Stimulated activated CD4-positive, alpha-beta T cell treated with anti-CD3 and anti-CD28 coated beads, Interleukin-15, amount 100 ng/mL, for 1 hour (primary cell): Measurements from ENCODE around the gene MAP1S.

Experiments used
- DNase-seq, 2 donors: peaks; one replicate each; pipeline ENCODE4 v3.0.0-alpha.2; 2020; ENCODE audit warnings: low read depth in 1 of 2, low spot score in 1 of 2

The MAP1S gene

GRCh38 chr19:17727843-17728242, 8.6 kb downstream of the MAP1S start:
- DNase-seq, result no peak

GRCh38 chr19:17733127-17733526, 13.8 kb downstream of the MAP1S start:
- no peak for DNase-seq

DNA sequence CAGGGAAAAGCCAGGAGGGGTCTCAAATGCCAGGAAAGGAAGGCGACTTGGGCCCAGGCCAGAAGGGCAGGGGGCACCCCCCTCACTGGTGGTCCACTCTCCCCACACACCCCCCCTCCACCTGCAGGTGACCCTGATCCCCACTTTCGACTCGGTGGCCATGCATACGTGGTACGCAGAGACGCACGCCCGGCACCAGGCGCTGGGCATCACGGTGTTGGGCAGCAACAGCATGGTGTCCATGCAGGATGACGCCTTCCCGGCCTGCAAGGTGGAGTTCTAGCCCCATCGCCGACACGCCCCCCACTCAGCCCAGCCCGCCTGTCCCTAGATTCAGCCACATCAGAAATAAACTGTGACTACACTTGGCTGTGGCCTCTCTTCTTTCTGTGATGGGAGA, 14.9 kb downstream of the MAP1S start:
- DNase-seq, result no peak

- no peak for DNase-seq
Observed at GRCh38 chr19:17735410-17735809, 16.1 kb downstream of the MAP1S start.

DNA sequence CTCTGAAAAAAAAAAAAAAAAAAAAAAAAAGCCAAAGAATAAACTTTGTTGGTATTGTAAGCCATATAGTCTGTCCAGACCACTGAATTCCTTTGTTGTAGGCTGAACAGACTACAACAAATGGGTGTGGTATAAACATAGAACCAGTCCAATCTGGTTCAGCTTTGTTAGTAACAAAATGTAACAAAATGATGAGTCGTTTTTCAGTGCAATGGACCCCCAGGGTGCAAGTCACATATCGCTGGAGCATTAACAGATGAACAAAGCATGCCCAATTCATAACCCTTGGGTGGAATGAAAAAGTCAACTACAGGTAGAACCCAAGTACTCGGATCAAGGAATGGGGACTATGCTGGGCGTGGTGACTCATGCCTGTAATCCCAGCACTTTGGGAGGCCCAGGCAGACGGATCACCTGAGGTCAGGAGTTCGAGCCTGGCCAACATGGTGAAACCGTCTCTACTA, 18.4 kb downstream of the MAP1S start:
- no peak for DNase-seq

DNA sequence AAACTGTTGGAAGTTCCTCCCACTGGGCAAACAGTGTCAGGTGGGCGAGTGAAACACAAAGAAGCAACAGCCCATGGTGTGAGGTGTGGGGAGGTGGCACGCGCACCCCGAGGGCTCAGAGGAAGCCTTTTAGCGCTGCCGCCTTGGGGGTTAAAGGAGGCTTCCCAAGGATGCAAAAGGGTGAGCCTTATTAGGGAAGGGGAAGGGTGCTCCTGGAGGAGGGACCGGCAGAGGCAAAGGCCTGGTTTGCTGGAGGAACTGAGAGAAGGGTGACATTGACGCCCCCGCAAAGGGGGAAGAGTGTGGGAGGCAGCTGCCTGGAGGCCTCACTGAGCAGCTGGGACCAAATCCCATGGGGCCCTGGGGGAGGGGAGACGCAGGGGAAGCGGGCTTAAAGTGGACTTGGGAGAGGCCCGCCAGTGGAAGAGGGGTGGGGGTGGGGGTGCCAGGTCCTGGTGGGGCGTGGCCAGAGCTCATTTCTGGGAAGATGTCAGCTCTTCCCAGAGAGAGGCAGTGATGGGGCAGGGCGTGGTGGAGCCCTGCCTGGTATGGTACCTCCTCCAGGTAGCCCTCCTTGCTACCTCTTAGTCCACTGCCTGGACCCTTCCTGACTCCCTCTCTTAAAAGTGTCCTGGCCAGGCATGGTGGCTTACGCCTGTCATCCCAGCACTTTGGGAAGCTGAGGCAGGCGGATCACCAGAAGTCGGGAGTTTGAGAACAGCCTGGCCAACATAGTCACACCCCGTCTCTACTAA, 20.0 kb downstream of the MAP1S start:
- no peak for DNase-seq

DNA sequence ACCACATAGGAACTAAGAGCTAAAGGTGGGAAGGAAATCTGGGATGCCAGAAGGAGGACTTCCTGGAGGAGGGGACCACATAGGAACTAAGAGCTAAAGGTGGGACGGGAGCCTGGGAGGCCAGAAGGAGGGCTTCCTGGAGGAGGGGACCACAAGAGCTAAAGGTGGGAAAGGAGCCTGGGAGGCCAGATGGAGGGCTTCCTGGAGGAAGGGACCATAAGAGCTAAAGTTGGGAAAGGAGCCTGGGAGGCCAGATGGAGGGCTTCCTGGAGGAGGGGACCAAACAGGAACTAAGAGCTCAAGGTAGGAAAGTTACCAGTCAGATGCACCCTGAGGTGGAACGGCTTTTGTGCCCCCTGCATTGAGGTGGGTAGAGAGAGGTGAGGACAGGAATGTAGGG, 22.2 kb downstream of the MAP1S start:
- no peak for DNase-seq

DNA sequence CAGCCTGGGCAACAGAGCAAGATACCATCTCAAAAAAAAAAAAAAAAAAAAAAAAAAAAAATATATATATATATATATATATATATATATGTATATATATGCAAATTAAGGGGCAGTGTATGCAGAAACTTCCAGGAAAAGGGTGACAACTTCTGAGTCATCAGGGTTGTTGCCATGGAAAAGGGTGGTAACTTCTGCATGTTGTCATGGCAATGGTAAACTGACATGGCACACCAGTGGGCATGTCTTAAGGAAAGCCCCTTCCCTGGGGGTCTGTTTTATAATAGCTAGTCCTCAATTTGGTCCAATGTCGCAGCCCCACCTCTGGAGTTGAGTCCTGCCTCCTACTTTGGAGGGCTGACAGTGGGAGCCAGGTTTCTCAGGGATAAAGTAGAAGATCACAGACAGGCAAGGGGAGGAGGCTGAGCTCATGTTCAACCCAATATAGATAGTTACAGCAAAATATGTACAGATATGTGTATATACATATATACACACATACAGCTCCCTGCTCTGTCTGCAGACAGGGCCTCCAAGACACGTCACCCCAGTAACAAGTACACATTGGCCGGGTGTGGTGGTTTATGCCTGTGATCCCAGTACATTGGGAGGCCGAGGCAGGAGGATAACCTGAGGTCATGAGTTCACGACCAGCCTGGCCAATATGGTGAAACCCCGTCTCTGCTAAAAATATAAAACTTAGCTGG, 24.7 kb downstream of the MAP1S start:
- no peak for DNase-seq

GRCh38 chr19:17747205-17748098, 28.2 kb downstream of the MAP1S start:
- DNase-seq, result peak; percentile 90 to 91

DNA sequence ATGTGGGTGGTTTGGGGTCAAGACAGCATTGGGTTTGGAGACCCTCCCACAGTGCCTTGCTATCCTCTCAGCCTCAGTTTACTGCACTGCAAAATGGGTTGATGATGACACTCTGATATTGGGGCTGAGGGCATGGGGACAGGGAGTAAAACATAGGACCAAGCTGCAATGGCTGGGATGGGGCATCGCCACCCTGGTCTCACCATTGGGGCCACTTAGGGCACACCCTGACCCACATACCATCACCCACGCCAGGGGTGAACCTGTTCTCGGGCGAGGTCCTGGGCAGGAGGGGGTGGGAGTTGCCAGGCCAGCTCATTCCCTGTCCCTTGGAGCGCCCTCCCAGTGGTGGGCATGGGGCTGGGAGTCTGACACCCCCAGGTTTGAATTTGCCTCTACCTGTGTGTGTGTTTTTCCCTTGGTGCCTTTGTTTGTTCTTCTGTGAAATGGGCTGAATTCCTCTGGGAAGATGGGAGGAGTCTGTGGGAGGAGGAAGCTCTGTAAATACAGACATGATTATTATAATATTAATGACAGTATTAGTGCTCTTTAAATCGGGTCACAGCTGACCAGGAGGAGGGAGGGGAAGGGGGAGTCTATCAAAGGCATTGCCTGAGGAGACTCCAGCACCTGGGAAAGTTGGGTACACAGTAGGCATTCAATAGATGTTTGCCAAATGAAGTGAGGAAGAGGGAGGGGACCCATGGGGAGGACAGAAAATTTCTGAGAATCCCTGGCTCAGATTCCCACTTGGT, 29.8 kb downstream of the MAP1S start:
- DNase-seq, result no peak

- DNase-seq, result no peak
Observed at GRCh38 chr19:17749912-17750317, 30.6 kb downstream of the MAP1S start.

GRCh38 chr19:17751103-17751911, 32.0 kb downstream of the MAP1S start, which contains the start of gene FCHO1:
Gene FCHO1, plus strand, starts transcription at chr19:17751477. Its CDS starts 3,688 bp downstream, at chr19:17755165.
- DNase-seq, result peak; percentile 71 to 74

DNA sequence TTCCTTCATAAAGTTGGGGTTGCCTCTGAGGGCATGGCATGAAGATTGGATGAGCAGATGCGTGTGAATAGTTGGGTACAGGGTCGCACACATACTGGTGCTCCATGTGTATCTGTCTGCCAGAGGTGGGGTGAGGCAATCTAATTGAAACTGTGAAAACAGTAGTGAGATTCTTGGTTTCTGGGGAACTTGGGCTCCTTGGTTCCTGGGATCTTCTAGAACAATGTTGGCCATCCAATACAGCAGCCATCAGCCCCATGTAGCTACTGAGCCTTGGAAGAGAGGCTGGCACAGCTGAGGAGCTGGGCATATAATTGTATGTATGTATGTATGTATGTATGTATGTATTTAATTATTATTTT, 32.6 kb downstream of the MAP1S start:
- no peak for DNase-seq

- no peak for DNase-seq
Observed at GRCh38 chr19:17752865-17753639, 33.8 kb downstream of the MAP1S start.

GRCh38 chr19:17753976-17754375, 34.7 kb downstream of the MAP1S start:
- no peak for DNase-seq

DNA sequence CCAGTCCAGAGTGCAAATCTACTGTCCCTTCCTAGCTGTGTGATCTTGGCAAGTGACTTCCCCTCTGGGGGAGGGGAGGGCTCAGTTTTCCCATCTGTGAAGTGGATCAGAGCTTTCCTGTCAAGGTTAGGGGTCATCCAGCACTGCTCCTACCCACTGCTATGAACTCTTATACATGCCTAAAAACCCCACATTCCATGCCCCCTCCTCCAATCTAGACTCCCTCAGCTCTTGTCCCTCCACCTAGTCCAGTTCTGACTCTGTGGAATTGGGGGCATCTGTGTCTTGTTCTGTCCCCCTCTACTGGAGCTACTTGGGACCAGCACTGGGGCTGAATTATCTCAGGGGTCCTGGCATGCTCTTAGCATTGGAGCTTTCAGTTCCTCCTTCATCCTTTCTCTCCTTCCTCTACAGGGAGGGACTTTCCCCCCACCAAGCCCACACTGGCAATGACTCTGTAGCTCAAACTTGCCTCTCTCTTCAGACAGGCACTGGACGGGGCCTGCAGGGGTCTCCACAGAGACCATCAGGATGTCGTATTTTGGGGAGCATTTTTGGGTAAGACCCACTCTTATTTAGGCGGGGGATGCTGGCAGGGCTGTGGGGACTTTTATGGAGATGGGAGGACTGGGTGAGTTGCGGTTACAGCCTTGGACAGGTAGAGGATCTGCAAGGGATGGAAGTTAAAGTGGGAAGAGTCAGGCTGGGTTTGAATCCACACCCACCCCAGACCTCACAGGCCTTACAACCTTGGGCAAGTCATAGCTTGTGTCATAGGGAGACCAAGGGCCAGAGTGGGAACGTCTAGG, 35.6 kb downstream of the MAP1S start:
- no peak for DNase-seq

DNA sequence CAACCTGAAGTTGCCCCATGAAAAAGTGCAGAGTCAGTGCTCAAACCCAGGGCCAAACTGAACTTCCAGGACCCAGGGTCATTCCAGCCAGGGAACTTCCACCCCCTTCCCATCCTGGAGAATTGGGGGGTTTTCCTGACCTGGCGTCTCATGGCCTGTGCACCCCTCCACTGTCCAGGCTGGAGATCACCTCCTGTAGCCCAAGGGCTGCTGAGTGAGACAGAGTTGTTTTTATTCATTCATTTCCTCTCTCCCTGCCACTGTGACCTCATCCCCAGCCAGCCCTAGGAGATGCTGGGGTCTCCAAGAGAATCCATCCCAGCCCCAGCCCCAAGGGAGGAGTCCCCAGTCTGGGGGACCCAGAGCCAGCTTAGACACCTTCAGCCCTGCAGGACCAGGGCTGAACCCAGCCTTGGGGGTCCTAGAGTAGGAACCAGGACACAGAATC, 36.2 kb downstream of the MAP1S start:
- no peak for DNase-seq

DNA sequence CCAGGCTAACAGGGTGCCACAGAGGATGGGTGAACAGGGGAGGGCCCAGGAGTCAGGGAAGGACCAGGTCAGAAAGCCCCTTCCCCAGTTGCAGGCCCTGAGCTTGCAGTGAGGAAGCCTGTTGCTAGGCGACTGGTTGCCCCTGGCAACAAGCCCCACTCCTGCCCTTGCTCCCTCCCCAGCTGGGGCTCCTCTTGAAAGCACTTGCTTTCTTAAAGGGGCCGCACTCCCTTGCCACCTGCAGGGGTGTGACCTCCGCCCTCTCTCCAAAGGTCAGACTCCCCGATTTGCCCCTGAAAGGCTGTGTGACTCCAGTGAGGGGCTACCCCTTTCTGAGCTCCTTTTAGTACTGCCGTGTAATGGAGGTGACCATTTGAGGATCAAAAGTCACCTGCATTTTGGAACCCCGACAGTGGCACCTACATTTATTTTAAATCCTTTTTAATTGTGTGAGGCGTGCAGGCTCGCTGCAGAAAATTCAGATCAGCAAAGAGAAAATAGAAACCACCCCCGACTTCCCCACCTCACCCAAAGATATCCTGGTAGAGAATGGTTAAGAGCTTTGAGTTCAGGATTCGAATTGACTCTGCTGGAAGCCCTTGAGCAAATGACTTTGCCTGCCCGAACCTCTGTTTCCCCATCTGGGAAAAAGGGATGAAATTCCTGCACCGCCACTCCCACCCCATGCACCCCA, 36.8 kb downstream of the MAP1S start:
- no peak for DNase-seq
